NOMO-1 (cell line): ENCODE data around the gene SYCN.

Experiments
- DNase-seq, 2 experiments: peaks; one replicate each; lab custom pipeline; 2025; ENCODE audit not compliant: unreplicated experiment in 2 of 2; lab: John Stamatoyannopoulos, UW

Gene SYCN

GRCh38 chr19:39172700-39173501 is 31.2 kb downstream of the SYCN start:
- DNase-seq = no peak

GRCh38 chr19:39171479-39172465 is 32.3 kb downstream of the SYCN start:
- no peak for DNase-seq

GRCh38 chr19:39170386-39171231 is 33.5 kb downstream of the SYCN start:
- no peak for DNase-seq

- DNase-seq = no peak
Observed at GRCh38 chr19:39169143-39169810, 34.8 kb downstream of the SYCN start.

GRCh38 chr19:39168258-39169142 is 35.6 kb downstream of the SYCN start:
- DNase-seq = no peak

GRCh38 chr19:39167461-39168257 is 36.4 kb downstream of the SYCN start:
- DNase-seq = no peak

GRCh38 chr19:39166571-39167391 is 37.3 kb downstream of the SYCN start:
- DNase-seq = no peak

GRCh38 chr19:39165857-39166256 is 38.2 kb downstream of the SYCN start:
- DNase-seq = no peak

- no peak for DNase-seq
Observed at GRCh38 chr19:39164289-39164688, 39.8 kb downstream of the SYCN start.

GRCh38 chr19:39163621-39164020 is 40.4 kb downstream of the SYCN start:
- DNase-seq = no peak

GRCh38 chr19:39162441-39163043 is 41.5 kb downstream of the SYCN start:
- DNase-seq = no peak

GRCh38 chr19:39160889-39161672 is 43.0 kb downstream of the SYCN start:
- DNase-seq = no peak

GRCh38 chr19:39160523-39160861 is 43.6 kb downstream of the SYCN start:
- no peak for DNase-seq

GRCh38 chr19:39158646-39159260 is 45.3 kb downstream of the SYCN start:
- no peak for DNase-seq

- DNase-seq = no peak
Observed at GRCh38 chr19:39157997-39158389, 46.1 kb downstream of the SYCN start.
